ENCODE measurements around the gene PTPN1. TPM values are rescaled to one million over a fixed set of nuclear protein-coding genes. Genes with fewer than 3 reads are reported as not detected.

PTPN1 gene
- total and polyA plus RNA-seq, 4 donors, result 5.8 to 10.6 (median 9.7) TPM

- TF ChIP-seq REST (IDR thresholded peaks at IDR 0.05) (no peak), FOXA1 (IDR thresholded peaks at IDR 0.05) (no peak), RAD21 (IDR thresholded peaks at IDR 0.05) (no peak), ATF3 (IDR thresholded peaks at IDR 0.05) (no peak), TAF1 (conservative IDR thresholded peaks at IDR 0.05) (no peak), HNF4A (conservative IDR thresholded peaks at IDR 0.05) (no peak)
These were observed 91.6 kb downstream of the PTPN1 start (continued) for GRCh38 chr20:50601511-50602431.

- TF ChIP-seq REST (IDR thresholded peaks at IDR 0.05) (no peak), YY1 (IDR thresholded peaks at IDR 0.05) (no peak), CTCF (IDR thresholded peaks at IDR 0.05; ENCODE audit: low read depth, low read length, missing input control) (no peak), HNF4G (IDR thresholded peaks at IDR 0.05) (no peak), RAD21 (IDR thresholded peaks at IDR 0.05) (no peak), GABPA (IDR thresholded peaks at IDR 0.05 in 1 of 2, conservative IDR thresholded peaks at IDR 0.05 in 1 of 2) (no peak), JUND (IDR thresholded peaks at IDR 0.05) (no peak), ZBTB33 (IDR thresholded peaks at IDR 0.05) (no peak), FOXA2 (IDR thresholded peaks at IDR 0.05) (no peak), FOXA1 (IDR thresholded peaks at IDR 0.05) (no peak), TAF1 (conservative IDR thresholded peaks at IDR 0.05) (no peak), HNF4A (conservative IDR thresholded peaks at IDR 0.05) (no peak), MAX (IDR thresholded peaks at IDR 0.05) (no peak), EGR1 (IDR thresholded peaks at IDR 0.05; ENCODE audit: low read depth in 2 of 2) (no peak), ATF3 (IDR thresholded peaks at IDR 0.05) (no peak), SP1 (IDR thresholded peaks at IDR 0.05) (no peak), NR2F2 (IDR thresholded peaks at IDR 0.05) (no peak), RXRA (IDR thresholded peaks at IDR 0.05) (no peak)
- Histone ChIP-seq H3K27ac (ENCODE audit: low read depth in 1 of 2, low read length in 2 of 2) (no peak overlapping the region), H3K4me1 (ENCODE audit: control insufficient read depth in 4 of 4, insufficient read depth in 4 of 4, low read length in 3 of 4) (peaks cover 0 to 7% (median 1%) of the 10 kb centered on the region in 4 donors), H3K36me3 (ENCODE audit: control insufficient read depth in 4 of 4, insufficient read depth in 3 of 4, low read depth in 1 of 4, low read length in 3 of 4) (peaks cover 0 to 3% (median 0%) of the 10 kb centered on the region in 4 donors), H3K9ac (ENCODE audit: low read depth in 1 of 2, low read length in 2 of 2) (no peak overlapping the region), H3K9me3 (ENCODE audit: control insufficient read depth in 4 of 4, low read length in 3 of 4) (no peaks in the 10 kb centered on the region), H3K27me3 (ENCODE audit: control insufficient read depth in 4 of 4, insufficient read depth in 4 of 4, low read length in 3 of 4) (no peaks in the 10 kb centered on the region), H3K4me3 (ENCODE audit: low read depth in 1 of 3, low read length in 3 of 3) (no peak overlapping the region)
- WGBS, result 94% methylated on average over 15 of the region's 15 CpGs
- no peak for DNase-seq (ENCODE audit: low spot score)
These were observed 92.4 kb downstream of the PTPN1 start for GRCh38 chr20:50602432-50603088.
